ENCODE measurements around the gene ABHD8. TPM values are rescaled to one million over a fixed set of nuclear protein-coding genes. Genes with fewer than 3 reads are reported as not detected.
A peak's percentile ranks its signal among the peaks of the same experiment; 100 is the strongest.

ABHD8 gene
- total and polyA plus RNA-seq, 2 of the 13 experiments (the other 11 are each of a cell fraction or from before 2014, with no cell fraction given) = 6.3 to 7.2 TPM

DNA sequence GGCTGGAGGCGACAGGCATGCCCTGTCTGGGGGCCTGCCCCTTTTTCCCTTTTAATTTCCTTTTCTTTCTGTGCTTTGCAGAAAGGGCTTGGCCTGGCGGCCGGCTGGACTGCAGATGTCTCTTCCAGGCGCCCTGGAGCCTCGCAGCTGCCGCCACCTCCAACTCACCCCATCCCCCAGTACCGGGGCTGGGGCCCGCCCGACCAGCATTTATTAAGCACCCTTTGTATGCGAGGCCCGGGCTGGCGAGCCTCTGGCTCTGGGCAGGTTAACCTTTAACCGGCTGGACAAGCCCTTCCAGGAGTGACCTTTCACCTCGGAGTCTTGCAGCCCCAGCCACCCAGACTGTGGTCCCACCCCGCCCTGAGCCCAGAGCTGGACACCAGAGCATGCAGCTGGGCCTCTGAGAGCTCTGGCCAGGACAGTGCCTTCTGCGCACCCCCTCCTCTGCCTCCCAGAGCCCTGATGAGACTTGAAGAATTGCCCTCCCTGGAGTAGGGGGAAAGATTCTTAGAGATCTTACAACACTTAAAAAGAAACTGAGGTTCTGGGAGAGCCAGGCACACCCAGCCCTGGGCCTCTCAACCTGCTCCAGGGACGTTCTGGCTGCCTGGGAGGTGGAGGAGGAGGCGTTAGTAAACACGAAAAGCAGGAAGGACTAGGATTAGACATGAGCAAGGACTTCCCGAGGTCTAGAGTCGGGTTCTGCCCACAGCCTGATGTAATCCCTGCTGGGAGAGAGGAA, 56.4 kb downstream of the ABHD8 start (continued):
- TF ChIP-seq, protein P1, sequence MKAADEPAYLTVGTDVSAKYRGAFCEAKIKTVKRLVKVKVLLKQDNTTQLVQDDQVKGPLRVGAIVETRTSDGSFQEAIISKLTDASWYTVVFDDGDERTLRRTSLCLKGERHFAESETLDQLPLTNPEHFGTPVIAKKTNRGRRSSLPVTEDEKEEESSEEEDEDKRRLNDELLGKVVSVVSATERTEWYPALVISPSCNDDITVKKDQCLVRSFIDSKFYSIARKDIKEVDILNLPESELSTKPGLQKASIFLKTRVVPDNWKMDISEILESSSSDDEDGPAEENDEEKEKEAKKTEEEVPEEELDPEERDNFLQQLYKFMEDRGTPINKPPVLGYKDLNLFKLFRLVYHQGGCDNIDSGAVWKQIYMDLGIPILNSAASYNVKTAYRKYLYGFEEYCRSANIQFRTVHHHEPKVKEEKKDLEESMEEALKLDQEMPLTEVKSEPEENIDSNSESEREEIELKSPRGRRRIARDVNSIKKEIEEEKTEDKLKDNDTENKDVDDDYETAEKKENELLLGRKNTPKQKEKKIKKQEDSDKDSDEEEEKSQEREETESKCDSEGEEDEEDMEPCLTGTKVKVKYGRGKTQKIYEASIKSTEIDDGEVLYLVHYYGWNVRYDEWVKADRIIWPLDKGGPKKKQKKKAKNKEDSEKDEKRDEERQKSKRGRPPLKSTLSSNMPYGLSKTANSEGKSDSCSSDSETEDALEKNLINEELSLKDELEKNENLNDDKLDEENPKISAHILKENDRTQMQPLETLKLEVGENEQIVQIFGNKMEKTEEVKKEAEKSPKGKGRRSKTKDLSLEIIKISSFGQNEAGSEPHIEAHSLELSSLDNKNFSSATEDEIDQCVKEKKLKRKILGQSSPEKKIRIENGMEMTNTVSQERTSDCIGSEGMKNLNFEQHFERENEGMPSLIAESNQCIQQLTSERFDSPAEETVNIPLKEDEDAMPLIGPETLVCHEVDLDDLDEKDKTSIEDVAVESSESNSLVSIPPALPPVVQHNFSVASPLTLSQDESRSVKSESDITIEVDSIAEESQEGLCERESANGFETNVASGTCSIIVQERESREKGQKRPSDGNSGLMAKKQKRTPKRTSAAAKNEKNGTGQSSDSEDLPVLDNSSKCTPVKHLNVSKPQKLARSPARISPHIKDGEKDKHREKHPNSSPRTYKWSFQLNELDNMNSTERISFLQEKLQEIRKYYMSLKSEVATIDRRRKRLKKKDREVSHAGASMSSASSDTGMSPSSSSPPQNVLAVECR (CRISPR knock-in tag; IDR thresholded peaks at IDR 0.05; ENCODE audit: borderline replicate concordance) = 0 out of 2 replicates have a peak, but pooled peaks have one; percentile 19
- TF ChIP-seq ZFP1 (CRISPR knock-in tag; IDR thresholded peaks at IDR 0.05) = no peak
- peak; percentile 50; the same call in 1 of the 2 replicates for TF ChIP-seq KAT8 (CRISPR knock-in tag; IDR thresholded peaks at IDR 0.05)
- TF ChIP-seq NCOA1 (CRISPR knock-in tag; IDR thresholded peaks at IDR 0.05) = no peak
- no peak for TF ChIP-seq MIXL1 (CRISPR knock-in tag; IDR thresholded peaks at IDR 0.05)
- TF ChIP-seq, protein P2, sequence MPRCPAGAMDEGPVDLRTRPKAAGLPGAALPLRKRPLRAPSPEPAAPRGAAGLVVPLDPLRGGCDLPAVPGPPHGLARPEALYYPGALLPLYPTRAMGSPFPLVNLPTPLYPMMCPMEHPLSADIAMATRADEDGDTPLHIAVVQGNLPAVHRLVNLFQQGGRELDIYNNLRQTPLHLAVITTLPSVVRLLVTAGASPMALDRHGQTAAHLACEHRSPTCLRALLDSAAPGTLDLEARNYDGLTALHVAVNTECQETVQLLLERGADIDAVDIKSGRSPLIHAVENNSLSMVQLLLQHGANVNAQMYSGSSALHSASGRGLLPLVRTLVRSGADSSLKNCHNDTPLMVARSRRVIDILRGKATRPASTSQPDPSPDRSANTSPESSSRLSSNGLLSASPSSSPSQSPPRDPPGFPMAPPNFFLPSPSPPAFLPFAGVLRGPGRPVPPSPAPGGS (CRISPR knock-in tag; IDR thresholded peaks at IDR 0.05) = no peak
- no peak for TF ChIP-seq SKI (IDR thresholded peaks at IDR 0.05; ENCODE audit: partially characterized antibody)
- peak; percentile 48; the same call in 1 of the 2 replicates for TF ChIP-seq ZNF768 (CRISPR knock-in tag; IDR thresholded peaks at IDR 0.05)
- no peak for TF ChIP-seq KDM6A (CRISPR knock-in tag; IDR thresholded peaks at IDR 0.05; ENCODE audit: low read depth)
- no peak for TF ChIP-seq SCMH1 (CRISPR knock-in tag; IDR thresholded peaks at IDR 0.05; ENCODE audit: borderline replicate concordance)
- TF ChIP-seq, protein P3, sequence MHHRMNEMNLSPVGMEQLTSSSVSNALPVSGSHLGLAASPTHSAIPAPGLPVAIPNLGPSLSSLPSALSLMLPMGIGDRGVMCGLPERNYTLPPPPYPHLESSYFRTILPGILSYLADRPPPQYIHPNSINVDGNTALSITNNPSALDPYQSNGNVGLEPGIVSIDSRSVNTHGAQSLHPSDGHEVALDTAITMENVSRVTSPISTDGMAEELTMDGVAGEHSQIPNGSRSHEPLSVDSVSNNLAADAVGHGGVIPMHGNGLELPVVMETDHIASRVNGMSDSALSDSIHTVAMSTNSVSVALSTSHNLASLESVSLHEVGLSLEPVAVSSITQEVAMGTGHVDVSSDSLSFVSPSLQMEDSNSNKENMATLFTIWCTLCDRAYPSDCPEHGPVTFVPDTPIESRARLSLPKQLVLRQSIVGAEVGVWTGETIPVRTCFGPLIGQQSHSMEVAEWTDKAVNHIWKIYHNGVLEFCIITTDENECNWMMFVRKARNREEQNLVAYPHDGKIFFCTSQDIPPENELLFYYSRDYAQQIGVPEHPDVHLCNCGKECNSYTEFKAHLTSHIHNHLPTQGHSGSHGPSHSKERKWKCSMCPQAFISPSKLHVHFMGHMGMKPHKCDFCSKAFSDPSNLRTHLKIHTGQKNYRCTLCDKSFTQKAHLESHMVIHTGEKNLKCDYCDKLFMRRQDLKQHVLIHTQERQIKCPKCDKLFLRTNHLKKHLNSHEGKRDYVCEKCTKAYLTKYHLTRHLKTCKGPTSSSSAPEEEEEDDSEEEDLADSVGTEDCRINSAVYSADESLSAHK (CRISPR knock-in tag; IDR thresholded peaks at IDR 0.05; ENCODE audit: borderline replicate concordance) = no peak
- TF ChIP-seq, protein P4, sequence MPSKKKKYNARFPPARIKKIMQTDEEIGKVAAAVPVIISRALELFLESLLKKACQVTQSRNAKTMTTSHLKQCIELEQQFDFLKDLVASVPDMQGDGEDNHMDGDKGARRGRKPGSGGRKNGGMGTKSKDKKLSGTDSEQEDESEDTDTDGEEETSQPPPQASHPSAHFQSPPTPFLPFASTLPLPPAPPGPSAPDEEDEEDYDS (CRISPR knock-in tag; IDR thresholded peaks at IDR 0.05) = peak; percentile 23; the same call in 1 of the 2 replicates
- no peak for TF ChIP-seq ZNF569 (CRISPR knock-in tag; IDR thresholded peaks at IDR 0.05; ENCODE audit: borderline replicate concordance)
- TF ChIP-seq NR2C2 (CRISPR knock-in tag; IDR thresholded peaks at IDR 0.05; ENCODE audit: borderline replicate concordance) = peak; percentile 92
- no peak for TF ChIP-seq ZNF546 (CRISPR knock-in tag; conservative IDR thresholded peaks at IDR 0.05)
- no peak for TF ChIP-seq FLYWCH1 (CRISPR knock-in tag; IDR thresholded peaks at IDR 0.05)
- TF ChIP-seq ZNF124 (CRISPR knock-in tag; IDR thresholded peaks at IDR 0.05) = no peak
- 0 out of 2 replicates have a peak, but pooled peaks have one; percentile 18 for TF ChIP-seq GATA4 (IDR thresholded peaks at IDR 0.05; ENCODE audit: borderline replicate concordance, low read depth)
